ENCODE measurements around the gene NFAM1. TPM values are rescaled to one million over a fixed set of nuclear protein-coding genes. Genes with fewer than 3 reads are reported as not detected.

Gene NFAM1
- total RNA-seq, 1 donor from 2014 or later: 0.19 TPM

- H3K4me2 ChIP-seq: no peak overlapping the region
- Mint-ChIP-seq H3K4me3 (no peak overlapping the region), H3K4me1 (no peaks in the 10 kb centered on the region), H3K9me3 (peaks cover 3% of the 10 kb centered on the region), H3K36me3 (no peaks in the 10 kb centered on the region), H3K27ac (no peak overlapping the region), H3K27me3 (ENCODE audit: insufficient read depth, low read depth) (peaks cover 13% of the 10 kb centered on the region)
- H3K9me3 ChIP-seq (ENCODE audit: low read depth): no peaks in the 10 kb centered on the region
- no peaks in the 10 kb centered on the region for H3K27me3 ChIP-seq
- H3K4me1 ChIP-seq: no peaks in the 10 kb centered on the region
- TF ChIP-seq EZH2 (IDR thresholded peaks at IDR 0.05): no peak
- TF ChIP-seq EZH2phosphoT487 (IDR thresholded peaks at IDR 0.05): no peak
- no peak for TF ChIP-seq CTCF (IDR thresholded peaks at IDR 0.05)
- no peaks in the 10 kb centered on the region for H3K36me3 ChIP-seq
- no peak overlapping the region for H3K4me3 ChIP-seq
- H3K79me2 ChIP-seq (ENCODE audit: low read depth): no peaks in the 10 kb centered on the region
- no peaks in the 10 kb centered on the region for H4K20me1 ChIP-seq (ENCODE audit: low read depth)
- no peak overlapping the region for H2AFZ ChIP-seq (replicated peaks)
- H3K27ac ChIP-seq: no peak overlapping the region
- H3K9ac ChIP-seq: no peak overlapping the region
- DNase-seq (ENCODE audit: low spot score): no peak
- no peaks in the 10 kb centered on the region for H3F3A ChIP-seq (ENCODE audit: low read depth)
Observed at GRCh38 chr22:42451499-42452145, 19.4 kb upstream of the NFAM1 start.

GRCh38 chr22:42450862-42451261, 18.7 kb upstream of the NFAM1 start:
- H3K36me3 Mint-ChIP-seq: no peaks in the 10 kb centered on the region
- no peak overlapping the region for H3K4me2 ChIP-seq
- H3K9me3 Mint-ChIP-seq: peaks cover 2% of the 10 kb centered on the region
- H3K27ac ChIP-seq: no peak overlapping the region
- H3K36me3 ChIP-seq: no peaks in the 10 kb centered on the region
- H3K27ac Mint-ChIP-seq: no peak overlapping the region
- H3K9me3 ChIP-seq (ENCODE audit: low read depth): no peaks in the 10 kb centered on the region
- no peak overlapping the region for H3K4me3 ChIP-seq
- H4K20me1 ChIP-seq (ENCODE audit: low read depth): no peaks in the 10 kb centered on the region
- H3K27me3 ChIP-seq: no peaks in the 10 kb centered on the region
- DNase-seq (ENCODE audit: low spot score): no peak
- H3K4me1 Mint-ChIP-seq: peaks cover 5% of the 10 kb centered on the region
- H3K27me3 Mint-ChIP-seq (ENCODE audit: insufficient read depth, low read depth): peaks cover 13% of the 10 kb centered on the region
- no peaks in the 10 kb centered on the region for H3K79me2 ChIP-seq (ENCODE audit: low read depth)
- no peak overlapping the region for H3K4me3 Mint-ChIP-seq
- H3K9ac ChIP-seq: no peak overlapping the region
- H3F3A ChIP-seq (ENCODE audit: low read depth): no peaks in the 10 kb centered on the region
- H3K4me1 ChIP-seq: no peaks in the 10 kb centered on the region
- H2AFZ ChIP-seq (replicated peaks): no peak overlapping the region
- TF ChIP-seq EZH2phosphoT487 (IDR thresholded peaks at IDR 0.05): no peak
- TF ChIP-seq CTCF (IDR thresholded peaks at IDR 0.05): no peak
- no peak for TF ChIP-seq EZH2 (IDR thresholded peaks at IDR 0.05)

DNA sequence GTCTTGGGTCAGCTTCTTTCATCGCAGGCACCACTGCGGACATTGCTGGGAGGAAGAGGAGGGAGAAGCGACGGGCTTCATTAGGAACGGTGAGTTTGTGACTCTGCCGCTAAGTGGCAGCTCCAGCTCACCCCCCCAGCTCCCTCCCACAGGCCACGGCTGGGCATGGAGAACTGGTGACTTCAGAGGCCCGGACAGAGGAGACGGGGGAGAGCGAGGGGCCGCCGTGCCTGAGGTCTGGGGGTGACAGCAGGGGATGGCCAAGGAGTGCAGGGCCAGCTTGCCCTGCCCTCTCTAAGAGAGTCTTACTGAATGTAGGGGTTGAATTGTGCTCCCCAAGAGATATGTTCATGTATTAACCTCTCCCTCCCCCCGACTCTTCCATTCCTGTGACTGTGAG, 13.9 kb upstream of the NFAM1 start:
- no peak overlapping the region for H3K9ac ChIP-seq
- no peaks in the 10 kb centered on the region for H4K20me1 ChIP-seq (ENCODE audit: low read depth)
- peaks cover 7% of the 10 kb centered on the region for H3K4me1 ChIP-seq
- no peaks in the 10 kb centered on the region for H3K79me2 ChIP-seq (ENCODE audit: low read depth)
- no peak for DNase-seq (ENCODE audit: low spot score)
- no peak overlapping the region for H2AFZ ChIP-seq (replicated peaks)
- peak overlapping the region; percentile 53 for H3K27ac Mint-ChIP-seq
- H3F3A ChIP-seq (ENCODE audit: low read depth): peaks cover 8% of the 10 kb centered on the region
- peaks cover 16% of the 10 kb centered on the region for H3K27me3 Mint-ChIP-seq (ENCODE audit: insufficient read depth, low read depth)
- no peak overlapping the region for H3K27ac ChIP-seq
- peaks cover 29% of the 10 kb centered on the region for H3K4me1 Mint-ChIP-seq
- TF ChIP-seq EZH2phosphoT487 (IDR thresholded peaks at IDR 0.05) (no peak), CTCF (IDR thresholded peaks at IDR 0.05) (no peak), EZH2 (IDR thresholded peaks at IDR 0.05) (no peak)
- no peaks in the 10 kb centered on the region for H3K36me3 Mint-ChIP-seq
- H3K4me3 Mint-ChIP-seq: no peak overlapping the region
- H3K9me3 Mint-ChIP-seq: peaks cover 2% of the 10 kb centered on the region
- H3K27me3 ChIP-seq: peaks cover 4% of the 10 kb centered on the region
- no peaks in the 10 kb centered on the region for H3K36me3 ChIP-seq
- no peak overlapping the region for H3K4me2 ChIP-seq
- H3K9me3 ChIP-seq (ENCODE audit: low read depth): no peaks in the 10 kb centered on the region
- no peak overlapping the region for H3K4me3 ChIP-seq

Data from neural progenitor cell (in vitro differentiated cells).